Epithelial cell of prostate (primary cell): ENCODE data around the gene PROK1.
"Not testable (repeated sequence)": the region's sequence is repeated elsewhere in the genome, so short reads cannot be mapped to it uniquely, and the experiment has no call there.

ENCODE experiments used
- DNase-seq: peaks from one replicate; pipeline ENCODE4 v3.0.0-alpha.2; 2011; ENCODE audit warnings: low read depth, low spot score
- H3K27ac ChIP-seq: fragments of 450-650 bp; 2 replicates; pipeline ENCODE4 v1.5.1; 2017; ENCODE audit warnings: mild to moderate bottlenecking

The PROK1 gene

GRCh38 chr1:110430901-110431300 lies 20.0 kb upstream of the PROK1 start:
- no peak overlapping the region for H3K27ac ChIP-seq
- DNase-seq = no peak

- DNase-seq = no peak
These were observed 17.7 kb upstream of the PROK1 start for GRCh38 chr1:110433213-110433612.

GRCh38 chr1:110433803-110434202 lies 17.1 kb upstream of the PROK1 start:
- no peak overlapping the region for H3K27ac ChIP-seq

More at GRCh38 chr1:110433213-110433612, 17.7 kb upstream of the PROK1 start:
- H3K27ac ChIP-seq = no peak overlapping the region

GRCh38 chr1:110434946-110435345 lies 16.0 kb upstream of the PROK1 start:
- no peak for DNase-seq
- no peak overlapping the region for H3K27ac ChIP-seq

More at GRCh38 chr1:110433803-110434202, 17.1 kb upstream of the PROK1 start:
- DNase-seq = peak; percentile 55

- no peak for DNase-seq
- no peak overlapping the region for H3K27ac ChIP-seq
These were observed 14.3 kb upstream of the PROK1 start for GRCh38 chr1:110436635-110437034.

- not testable (repeated sequence) for DNase-seq, H3K27ac ChIP-seq
These were observed 13.2 kb upstream of the PROK1 start for GRCh38 chr1:110437645-110438299.

- no peak overlapping the region for H3K27ac ChIP-seq
- no peak for DNase-seq
These were observed 12.1 kb upstream of the PROK1 start for GRCh38 chr1:110438893-110439292.

GRCh38 chr1:110439873-110440272 lies 11.1 kb upstream of the PROK1 start:
- not testable (repeated sequence) for DNase-seq, H3K27ac ChIP-seq

- DNase-seq = no peak
- peak overlapping the region; percentile 23 for H3K27ac ChIP-seq
These were observed 10.1 kb upstream of the PROK1 start for GRCh38 chr1:110440877-110441276.

- no peak for DNase-seq
- no peak overlapping the region for H3K27ac ChIP-seq
These were observed 9.1 kb upstream of the PROK1 start for GRCh38 chr1:110441888-110442287.

- H3K27ac ChIP-seq = no peak overlapping the region
These were observed 7.5 kb upstream of the PROK1 start for GRCh38 chr1:110443451-110443850.

GRCh38 chr1:110444561-110444960 lies 6.4 kb upstream of the PROK1 start:
- DNase-seq = no peak
- no peak overlapping the region for H3K27ac ChIP-seq

More at GRCh38 chr1:110443451-110443850, 7.5 kb upstream of the PROK1 start:
- no peak for DNase-seq

GRCh38 chr1:110449661-110450651 lies 993 bp upstream of the PROK1 start:
- DNase-seq = no peak

GRCh38 chr1:110452330-110452729 lies 1.4 kb downstream of the PROK1 start:
- no peak for DNase-seq
- H3K27ac ChIP-seq = no peak overlapping the region

More at GRCh38 chr1:110449661-110450651, 993 bp upstream of the PROK1 start:
- no peak overlapping the region for H3K27ac ChIP-seq

GRCh38 chr1:110453829-110454228 lies 2.9 kb downstream of the PROK1 start:
- no peak for DNase-seq

GRCh38 chr1:110454328-110454727 lies 3.4 kb downstream of the PROK1 start:
- no peak overlapping the region for H3K27ac ChIP-seq
- no peak for DNase-seq

More at GRCh38 chr1:110453829-110454228, 2.9 kb downstream of the PROK1 start:
- no peak overlapping the region for H3K27ac ChIP-seq

- DNase-seq = no peak
- H3K27ac ChIP-seq = no peak overlapping the region
These were observed 4.2 kb downstream of the PROK1 start for GRCh38 chr1:110455151-110455550.

- no peak overlapping the region for H3K27ac ChIP-seq
- no peak for DNase-seq
These were observed 6.3 kb downstream of the PROK1 start for GRCh38 chr1:110457206-110457605.

GRCh38 chr1:110460253-110461220 lies 9.6 kb downstream of the PROK1 start:
- H3K27ac ChIP-seq = no peak overlapping the region
- DNase-seq = no peak

GRCh38 chr1:110462093-110462492 lies 11.1 kb downstream of the PROK1 start:
- no peak for DNase-seq
- H3K27ac ChIP-seq = no peak overlapping the region
